Panc1 (cell line): ENCODE measurements around the gene EVL. TPM values are rescaled to one million over a fixed set of nuclear protein-coding genes. Genes with fewer than 3 reads are reported as not detected.

Experiments
- ATAC-seq: fragments of 200-7000 bp; cut with Tn5 transposase; 2 replicates; pipeline ENCODE4 v1.9.1; 2020; ENCODE audit warnings: mild to moderate bottlenecking, moderate library complexity
- BruUV-seq: library from RNA; stranded (reverse); fragments of 400-500 nt; replicated peaks from 2 replicates; lab custom pipeline; 2021; lab: Mats Ljungman, UMichigan
- CTCF ChIA-PET: fragments of 300-600 bp; sonication (Branson Sonifier 250); formaldehyde crosslinking; loops from one replicate; lab custom pipeline; 2022; ENCODE audit warnings: antibody characterized with exemption; lab: Charles Lee
- POLR2A ChIA-PET: fragments of 300-600 bp; sonication (Branson Sonifier 250); formaldehyde crosslinking; loops from one replicate; lab custom pipeline; 2022; ENCODE audit warnings: antibody characterized with exemption; lab: Charles Lee
- DNase-seq: peaks from one replicate; pipeline ENCODE4 v3.0.0-alpha.2; 2010; ENCODE audit warnings: low read depth, low spot score
- H3K27ac ChIP-seq: 2 replicates; pipeline ENCODE4 v1.5.1; 2011; ENCODE audit warnings: mild to moderate bottlenecking, low read length, inconsistent platforms
- H3K27me3 ChIP-seq: fragments of 200-500 bp; sonication (Bioruptor generic); 2 replicates; pipeline ENCODE4 v1.6.0; 2014; ENCODE audit warnings: low read length, inconsistent platforms; ENCODE audit not compliant: control insufficient read depth, insufficient read depth
- H3K36me3 ChIP-seq: fragments of 200-500 bp; sonication (Bioruptor generic); 2 replicates; pipeline ENCODE4 v1.5.1; 2014; ENCODE audit warnings: inconsistent platforms, mild to moderate bottlenecking, low read length, moderate library complexity; ENCODE audit not compliant: control insufficient read depth, insufficient read depth
- H3K4me1 ChIP-seq: 2 replicates; pipeline ENCODE4 v1.5.1; 2011; ENCODE audit warnings: inconsistent platforms, mild to moderate bottlenecking, low read length, moderate library complexity; ENCODE audit not compliant: control insufficient read depth, insufficient read depth
- H3K4me3 ChIP-seq, 2 experiments: 2 replicates each; pipeline ENCODE4 v1.5.1; 2011 to 2012; ENCODE audit warnings: low read depth in 2 of 2, low read length in 2 of 2, mild to moderate bottlenecking in 2 of 2, inconsistent platforms in 1 of 2, moderate library complexity in 1 of 2
- H3K9me3 ChIP-seq: fragments of 200-500 bp; sonication (Bioruptor generic); 2 replicates; pipeline ENCODE4 v1.5.1; 2014; ENCODE audit warnings: low read depth, mild to moderate bottlenecking, inconsistent platforms, low read length, moderate library complexity; ENCODE audit not compliant: control insufficient read depth, insufficient read depth
- POLR2AphosphoS5 ChIP-seq: IDR thresholded peaks from 2 replicates; pipeline ENCODE4 v1.6.1; 2012; ENCODE audit warnings: mild to moderate bottlenecking, low read depth, low read length, moderate library complexity
- SIN3A ChIP-seq: IDR thresholded peaks from 2 replicates; pipeline ENCODE4 v1.6.1; 2012; ENCODE audit warnings: low read depth, mild to moderate bottlenecking, low read length, moderate library complexity, borderline replicate concordance; ENCODE audit not compliant: insufficient read depth
- TCF7L2 ChIP-seq: IDR thresholded peaks from 2 replicates; pipeline ENCODE4 v1.6.1; 2011; ENCODE audit warnings: mild to moderate bottlenecking, low read depth, low read length, inconsistent platforms
- in situ Hi-C: cut with HindIII; loops from 2 replicates; pipeline ENCODE4 v1.10.0; 2016; ENCODE audit warnings: low sequenced_read_pairs, low pct_unique_long_range_greater_than_20kb
- intact Hi-C: fragments of 100-400 bp; cut with micrococcal nuclease; formaldehyde crosslinking; loops from one replicate; pipeline ENCODE4 v1.10.0; 2022; ENCODE audit not compliant: unreplicated experiment
- total RNA-seq: library from RNA; stranded (reverse); gene quantifications from one replicate; pipeline ENCODE4 v1.2.1, GENCODE V29; 2021; ENCODE audit not compliant: unreplicated experiment
- TF ChIP-seq, protein P1 (sequence below): fragments of 450-650 bp; IDR thresholded peaks from 2 replicates; pipeline ENCODE4 v1.5.1; 2017; ENCODE audit warnings: mild to moderate bottlenecking
- TF ChIP-seq, protein P2 (sequence below), 2 experiments: IDR thresholded peaks; 2 replicates each; pipeline ENCODE4 v1.6.1; 2011 to 2012; ENCODE audit warnings: low read depth in 2 of 2, control low read depth in 1 of 2, low read length in 1 of 2, mild to moderate bottlenecking in 1 of 2, moderate library complexity in 1 of 2; ENCODE audit not compliant: insufficient read depth in 1 of 2

Gene EVL
- total RNA-seq, 1 experiment from 2014 or later: 38.3 TPM

DNA sequence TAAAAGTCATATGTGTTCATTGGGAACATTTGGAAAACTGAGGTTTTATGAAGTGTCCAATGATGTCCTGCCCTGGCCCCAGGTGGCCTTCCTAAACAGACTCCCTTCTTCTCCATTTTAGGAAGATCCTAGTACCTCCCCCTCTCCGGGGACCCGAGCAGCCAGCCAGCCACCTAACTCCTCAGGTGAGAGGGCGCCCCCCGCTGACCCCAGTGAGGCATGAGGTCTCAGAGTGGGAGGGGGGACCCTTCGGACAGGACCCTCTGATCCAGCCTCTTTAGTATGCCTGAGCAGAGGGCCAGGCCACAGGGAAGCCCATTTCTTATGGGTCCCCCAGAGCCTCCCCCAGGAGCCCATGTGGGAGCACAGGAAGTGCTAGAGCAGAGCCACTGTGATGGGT, 70.6 kb downstream of the EVL start:
- intact Hi-C loops (no loop called here), in situ Hi-C loops (no loop called here)
- TF ChIP-seq, protein P1, sequence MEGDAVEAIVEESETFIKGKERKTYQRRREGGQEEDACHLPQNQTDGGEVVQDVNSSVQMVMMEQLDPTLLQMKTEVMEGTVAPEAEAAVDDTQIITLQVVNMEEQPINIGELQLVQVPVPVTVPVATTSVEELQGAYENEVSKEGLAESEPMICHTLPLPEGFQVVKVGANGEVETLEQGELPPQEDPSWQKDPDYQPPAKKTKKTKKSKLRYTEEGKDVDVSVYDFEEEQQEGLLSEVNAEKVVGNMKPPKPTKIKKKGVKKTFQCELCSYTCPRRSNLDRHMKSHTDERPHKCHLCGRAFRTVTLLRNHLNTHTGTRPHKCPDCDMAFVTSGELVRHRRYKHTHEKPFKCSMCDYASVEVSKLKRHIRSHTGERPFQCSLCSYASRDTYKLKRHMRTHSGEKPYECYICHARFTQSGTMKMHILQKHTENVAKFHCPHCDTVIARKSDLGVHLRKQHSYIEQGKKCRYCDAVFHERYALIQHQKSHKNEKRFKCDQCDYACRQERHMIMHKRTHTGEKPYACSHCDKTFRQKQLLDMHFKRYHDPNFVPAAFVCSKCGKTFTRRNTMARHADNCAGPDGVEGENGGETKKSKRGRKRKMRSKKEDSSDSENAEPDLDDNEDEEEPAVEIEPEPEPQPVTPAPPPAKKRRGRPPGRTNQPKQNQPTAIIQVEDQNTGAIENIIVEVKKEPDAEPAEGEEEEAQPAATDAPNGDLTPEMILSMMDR: no peak
- TF ChIP-seq, protein P2, sequence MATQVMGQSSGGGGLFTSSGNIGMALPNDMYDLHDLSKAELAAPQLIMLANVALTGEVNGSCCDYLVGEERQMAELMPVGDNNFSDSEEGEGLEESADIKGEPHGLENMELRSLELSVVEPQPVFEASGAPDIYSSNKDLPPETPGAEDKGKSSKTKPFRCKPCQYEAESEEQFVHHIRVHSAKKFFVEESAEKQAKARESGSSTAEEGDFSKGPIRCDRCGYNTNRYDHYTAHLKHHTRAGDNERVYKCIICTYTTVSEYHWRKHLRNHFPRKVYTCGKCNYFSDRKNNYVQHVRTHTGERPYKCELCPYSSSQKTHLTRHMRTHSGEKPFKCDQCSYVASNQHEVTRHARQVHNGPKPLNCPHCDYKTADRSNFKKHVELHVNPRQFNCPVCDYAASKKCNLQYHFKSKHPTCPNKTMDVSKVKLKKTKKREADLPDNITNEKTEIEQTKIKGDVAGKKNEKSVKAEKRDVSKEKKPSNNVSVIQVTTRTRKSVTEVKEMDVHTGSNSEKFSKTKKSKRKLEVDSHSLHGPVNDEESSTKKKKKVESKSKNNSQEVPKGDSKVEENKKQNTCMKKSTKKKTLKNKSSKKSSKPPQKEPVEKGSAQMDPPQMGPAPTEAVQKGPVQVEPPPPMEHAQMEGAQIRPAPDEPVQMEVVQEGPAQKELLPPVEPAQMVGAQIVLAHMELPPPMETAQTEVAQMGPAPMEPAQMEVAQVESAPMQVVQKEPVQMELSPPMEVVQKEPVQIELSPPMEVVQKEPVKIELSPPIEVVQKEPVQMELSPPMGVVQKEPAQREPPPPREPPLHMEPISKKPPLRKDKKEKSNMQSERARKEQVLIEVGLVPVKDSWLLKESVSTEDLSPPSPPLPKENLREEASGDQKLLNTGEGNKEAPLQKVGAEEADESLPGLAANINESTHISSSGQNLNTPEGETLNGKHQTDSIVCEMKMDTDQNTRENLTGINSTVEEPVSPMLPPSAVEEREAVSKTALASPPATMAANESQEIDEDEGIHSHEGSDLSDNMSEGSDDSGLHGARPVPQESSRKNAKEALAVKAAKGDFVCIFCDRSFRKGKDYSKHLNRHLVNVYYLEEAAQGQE (IDR thresholded peaks at IDR 0.05; ENCODE audit: insufficient read depth in 1 of 2, low read depth in 2 of 2, low read length in 1 of 2): no peak
- TF ChIP-seq SIN3A (no peak), TCF7L2 (no peak), POLR2AphosphoS5 (no peak)
- ChIA-PET POLR2A (no interaction called here), CTCF (no interaction called here)
- Histone ChIP-seq H3K27ac (no peak overlapping the region), H3K9me3 (no peaks in the 10 kb centered on the region), H3K4me1 (no peaks in the 10 kb centered on the region), H3K27me3 (no peaks in the 10 kb centered on the region), H3K36me3 (no peaks in the 10 kb centered on the region), H3K4me3 (no peak overlapping the region)
- ATAC-seq: no peak
- BruUV-seq: no TSS peak
- DNase-seq: no peak

DNA sequence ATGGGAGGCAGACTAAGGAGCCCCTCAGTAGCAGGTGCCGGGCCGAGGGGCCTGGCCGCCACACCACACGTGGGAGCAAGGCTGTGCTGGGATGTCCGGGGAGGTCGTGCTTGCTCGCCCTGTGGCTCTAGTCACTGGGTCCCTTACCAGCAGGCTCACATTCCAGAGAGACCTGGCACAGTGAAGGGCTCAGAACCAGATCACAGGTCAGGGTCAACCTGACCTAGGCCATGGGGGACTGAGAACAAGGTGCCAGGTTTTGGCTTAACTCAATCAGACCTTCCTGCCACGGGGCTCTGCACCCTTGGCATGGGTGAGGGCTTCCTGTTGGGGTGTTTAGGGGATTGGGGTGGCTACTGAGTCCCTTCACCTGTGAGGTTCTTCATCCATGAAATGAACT, 72.0 kb downstream of the EVL start:
- TF ChIP-seq TCF7L2: no peak
- no peaks in the 10 kb centered on the region for H3K9me3 ChIP-seq
- no peaks in the 10 kb centered on the region for H3K27me3 ChIP-seq
- no peak for DNase-seq
- no peak overlapping the region for H3K4me3 ChIP-seq
- intact Hi-C loops (no loop called here), in situ Hi-C loops (no loop called here)
- no peak overlapping the region for H3K27ac ChIP-seq
- no peaks in the 10 kb centered on the region for H3K36me3 ChIP-seq
- no TSS peak for BruUV-seq
- CTCF ChIA-PET: no interaction called here
- ATAC-seq: no peak
- no peaks in the 10 kb centered on the region for H3K4me1 ChIP-seq
- POLR2A ChIA-PET: no interaction called here

DNA sequence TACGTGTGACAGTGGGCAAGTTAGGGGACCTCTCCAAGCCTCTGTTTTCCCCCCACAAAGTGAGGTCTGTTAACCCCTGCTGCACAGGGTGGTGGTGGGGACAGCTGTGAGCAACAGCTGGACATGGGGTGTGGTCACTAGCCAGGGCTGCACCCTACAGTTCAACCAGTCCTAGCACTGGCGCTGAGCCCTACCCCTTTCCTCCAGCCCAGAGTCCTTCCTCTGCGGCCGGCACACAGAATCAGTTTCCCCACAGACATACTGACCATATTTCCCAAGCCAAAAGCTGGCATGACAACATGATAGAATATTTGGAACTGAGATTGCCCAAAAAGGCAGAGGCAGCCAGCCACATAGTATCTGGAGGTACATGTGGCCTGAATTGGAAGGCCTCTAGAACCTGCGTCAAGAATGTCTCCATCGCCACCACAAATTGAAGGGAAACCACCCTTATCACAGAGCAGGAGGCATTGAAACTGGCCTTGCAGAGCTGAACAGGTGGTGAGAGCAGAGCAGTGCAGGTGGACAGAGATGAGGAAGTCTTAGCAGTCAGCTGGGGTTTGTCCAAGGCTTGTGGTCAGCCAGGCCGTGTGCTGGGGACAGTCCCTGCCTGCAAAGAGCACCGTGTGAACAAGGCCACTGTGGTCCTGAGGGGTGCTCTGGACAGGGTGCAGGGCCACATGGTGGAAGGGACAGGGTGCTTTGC, 73.0 kb downstream of the EVL start:
- Histone ChIP-seq H3K4me3 (no peak overlapping the region), H3K27me3 (no peaks in the 10 kb centered on the region), H3K36me3 (no peaks in the 10 kb centered on the region), H3K9me3 (no peaks in the 10 kb centered on the region), H3K4me1 (no peaks in the 10 kb centered on the region), H3K27ac (no peak overlapping the region)
- no peak for DNase-seq
- ChIA-PET POLR2A (no interaction called here), CTCF (interaction anchor here (1.2 kb wide), 1 partner anchor 25 kb away, joined by 3 read pairs; no protein-coding TSS in a partner anchor)
- no peak for ATAC-seq
- intact Hi-C loops (no loop called here), in situ Hi-C loops (no loop called here)
- TF ChIP-seq SIN3A (no peak), TCF7L2 (no peak), POLR2AphosphoS5 (no peak)
- TF ChIP-seq, protein P2 (IDR thresholded peaks at IDR 0.05; ENCODE audit: insufficient read depth in 1 of 2, low read depth in 2 of 2, low read length in 1 of 2): no peak
- TF ChIP-seq, protein P1: no peak
- no TSS peak for BruUV-seq
